GM12892 (cell line): ENCODE results near the gene MTTP.

ENCODE experiments used
- DNase-seq: peaks from one replicate; pipeline ENCODE4 v3.0.0; 2011; ENCODE audit not compliant: insufficient read length
- FAIRE-seq: peaks from 2 replicates; lab custom pipeline; 2011; peaks lifted over from hg19 to GRCh38; lab: Jason Lieb, UNC
- POLR2A ChIP-seq: IDR thresholded peaks from 2 replicates; pipeline ENCODE4 v1.6.1; 2011; ENCODE audit warnings: low read depth, low read length, control low read depth
- POLR2AphosphoS5 ChIP-seq: IDR thresholded peaks from 2 replicates; pipeline ENCODE4 v1.6.1; 2011; ENCODE audit warnings: low read depth, low read length, control low read depth
- TAF1 ChIP-seq: IDR thresholded peaks from 2 replicates; pipeline ENCODE4 v1.6.1; 2011; ENCODE audit warnings: low read depth, mild to moderate bottlenecking, control low read depth, low read length, borderline replicate concordance

Gene MTTP

GRCh38 chr4:99645638-99646037 is 71.0 kb downstream of the MTTP start:
- DNase-seq = no peak
- TF ChIP-seq TAF1 (no peak), POLR2AphosphoS5 (no peak), POLR2A (no peak)
- FAIRE-seq = no peak

GRCh38 chr4:99647071-99647470 is 72.4 kb downstream of the MTTP start:
- FAIRE-seq (no peak), DNase-seq (no peak)
- no peak for TF ChIP-seq POLR2AphosphoS5

- no peak for DNase-seq
- TF ChIP-seq POLR2AphosphoS5 (no peak), POLR2A (no peak), TAF1 (no peak)
- no peak for FAIRE-seq
Measured at GRCh38 chr4:99648321-99648720, 73.7 kb downstream of the MTTP start.

GRCh38 chr4:99649208-99649607 is 74.6 kb downstream of the MTTP start:
- TF ChIP-seq TAF1 (no peak), POLR2AphosphoS5 (no peak), POLR2A (no peak)
- DNase-seq = no peak
- no peak for FAIRE-seq

- DNase-seq (no peak), FAIRE-seq (no peak)
- no peak for TF ChIP-seq TAF1
- no peak for TF ChIP-seq POLR2AphosphoS5
- no peak for TF ChIP-seq POLR2A
Measured at GRCh38 chr4:99649778-99650177, 75.2 kb downstream of the MTTP start.

GRCh38 chr4:99651016-99651769 is 76.6 kb downstream of the MTTP start:
- TF ChIP-seq POLR2A (no peak), POLR2AphosphoS5 (no peak), TAF1 (no peak)
- FAIRE-seq (no peak), DNase-seq (no peak)

- DNase-seq (no peak), FAIRE-seq (no peak)
- no peak for TF ChIP-seq POLR2A
- TF ChIP-seq POLR2AphosphoS5 = no peak
- TF ChIP-seq TAF1 = no peak
Measured at GRCh38 chr4:99651811-99652485, 77.3 kb downstream of the MTTP start.

GRCh38 chr4:99652596-99653436 is 78.2 kb downstream of the MTTP start:
- FAIRE-seq = no peak

GRCh38 chr4:99653916-99654315 is 79.3 kb downstream of the MTTP start:
- DNase-seq (no peak), FAIRE-seq (no peak)
- no peak for TF ChIP-seq POLR2AphosphoS5
- TF ChIP-seq TAF1 = no peak
- no peak for TF ChIP-seq POLR2A

More at GRCh38 chr4:99652596-99653436, 78.2 kb downstream of the MTTP start:
- TF ChIP-seq TAF1 (no peak), POLR2AphosphoS5 (no peak), POLR2A (no peak)
- no peak for DNase-seq

- DNase-seq = no peak
- no peak for FAIRE-seq
- no peak for TF ChIP-seq TAF1
- TF ChIP-seq POLR2AphosphoS5 = no peak
- no peak for TF ChIP-seq POLR2A
Measured at GRCh38 chr4:99654361-99654761, 79.7 kb downstream of the MTTP start.

GRCh38 chr4:99655308-99656081 is 80.9 kb downstream of the MTTP start:
- TF ChIP-seq POLR2AphosphoS5 = no peak
- TF ChIP-seq TAF1 = no peak
- no peak for TF ChIP-seq POLR2A
- DNase-seq = no peak
- FAIRE-seq = no peak

GRCh38 chr4:99657798-99658197 is 83.2 kb downstream of the MTTP start, which contains the start of gene C4orf54:
Gene C4orf54, minus strand, starts transcription at chr4:99657828. Its CDS starts 3,180 bp downstream, at chr4:99654648.
- FAIRE-seq = no peak
- TF ChIP-seq TAF1 (no peak), POLR2AphosphoS5 (no peak), POLR2A (no peak)
- no peak for DNase-seq
